GM20000 (cell line): ENCODE results near the gene TRAPPC3.
A peak's percentile ranks its signal among the peaks of the same experiment; 100 is the strongest.

Source experiments
- DNase-seq: peaks from one replicate; pipeline ENCODE4 v3.0.0; 2012; ENCODE audit warnings: low spot score
- TF ChIP-seq, protein P1 (sequence below): IDR thresholded peaks from 2 replicates; pipeline ENCODE4 v1.5.1; 2012; ENCODE audit warnings: mild to moderate bottlenecking, control low read depth; ENCODE audit errors: extremely low read depth, missing control alignments

TRAPPC3 gene

DNA sequence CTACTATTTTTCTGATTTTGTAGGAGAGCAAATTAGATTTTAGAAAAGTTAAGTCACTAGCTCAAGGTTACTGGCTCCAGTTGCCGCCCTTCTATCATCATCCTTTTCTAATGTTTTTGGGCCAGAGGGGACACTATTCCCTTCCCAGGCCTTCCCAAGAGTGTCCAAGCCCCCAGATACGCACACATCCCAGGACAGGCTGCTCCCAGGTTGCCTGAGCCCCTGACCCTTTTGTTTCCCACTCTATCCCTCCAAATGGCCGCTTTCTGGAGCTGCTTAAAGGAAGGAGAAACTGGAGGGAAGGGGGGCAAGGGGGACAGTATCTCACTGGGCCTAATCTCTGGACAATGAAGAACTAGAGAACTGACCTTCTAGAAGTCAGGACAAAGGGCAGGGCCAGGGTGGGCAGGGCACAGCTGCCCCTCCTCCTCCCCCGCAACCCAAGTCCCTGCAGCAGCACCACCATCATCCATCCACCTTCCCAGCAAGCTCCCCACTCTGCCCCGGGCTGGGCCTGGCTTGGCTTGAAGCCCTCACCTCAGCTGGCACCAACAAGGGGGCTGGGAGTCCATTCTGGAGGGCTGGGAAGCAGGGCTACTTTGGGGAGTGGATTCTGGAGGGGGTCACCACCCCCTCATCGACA lies 5.6 kb upstream of the TRAPPC3 start:
- DNase-seq, result no peak

DNA sequence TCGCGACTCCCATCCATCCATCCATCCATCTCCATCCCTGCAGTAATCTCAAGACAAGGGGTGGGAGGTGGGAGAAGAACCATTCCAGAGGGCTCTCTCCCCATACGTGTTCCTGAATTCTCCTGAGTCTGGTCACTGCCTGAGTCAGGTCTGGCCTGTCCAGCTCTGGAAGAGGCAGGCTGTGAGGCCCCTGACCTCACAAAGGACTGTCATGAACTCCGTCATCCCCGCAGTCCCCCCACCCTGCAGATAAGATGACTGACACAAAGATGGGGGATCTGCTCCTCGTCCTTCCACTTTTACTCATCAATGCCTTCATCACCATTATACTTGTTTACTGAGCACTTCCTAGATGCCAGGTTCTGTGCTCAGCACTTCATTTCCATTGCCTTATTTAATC lies 5.0 kb upstream of the TRAPPC3 start:
- TF ChIP-seq, protein P1, sequence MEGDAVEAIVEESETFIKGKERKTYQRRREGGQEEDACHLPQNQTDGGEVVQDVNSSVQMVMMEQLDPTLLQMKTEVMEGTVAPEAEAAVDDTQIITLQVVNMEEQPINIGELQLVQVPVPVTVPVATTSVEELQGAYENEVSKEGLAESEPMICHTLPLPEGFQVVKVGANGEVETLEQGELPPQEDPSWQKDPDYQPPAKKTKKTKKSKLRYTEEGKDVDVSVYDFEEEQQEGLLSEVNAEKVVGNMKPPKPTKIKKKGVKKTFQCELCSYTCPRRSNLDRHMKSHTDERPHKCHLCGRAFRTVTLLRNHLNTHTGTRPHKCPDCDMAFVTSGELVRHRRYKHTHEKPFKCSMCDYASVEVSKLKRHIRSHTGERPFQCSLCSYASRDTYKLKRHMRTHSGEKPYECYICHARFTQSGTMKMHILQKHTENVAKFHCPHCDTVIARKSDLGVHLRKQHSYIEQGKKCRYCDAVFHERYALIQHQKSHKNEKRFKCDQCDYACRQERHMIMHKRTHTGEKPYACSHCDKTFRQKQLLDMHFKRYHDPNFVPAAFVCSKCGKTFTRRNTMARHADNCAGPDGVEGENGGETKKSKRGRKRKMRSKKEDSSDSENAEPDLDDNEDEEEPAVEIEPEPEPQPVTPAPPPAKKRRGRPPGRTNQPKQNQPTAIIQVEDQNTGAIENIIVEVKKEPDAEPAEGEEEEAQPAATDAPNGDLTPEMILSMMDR, result no peak
- no peak for DNase-seq

More for the DNA sequence above, 5.6 kb upstream of the TRAPPC3 start:
- TF ChIP-seq, protein P1, result no peak

DNA sequence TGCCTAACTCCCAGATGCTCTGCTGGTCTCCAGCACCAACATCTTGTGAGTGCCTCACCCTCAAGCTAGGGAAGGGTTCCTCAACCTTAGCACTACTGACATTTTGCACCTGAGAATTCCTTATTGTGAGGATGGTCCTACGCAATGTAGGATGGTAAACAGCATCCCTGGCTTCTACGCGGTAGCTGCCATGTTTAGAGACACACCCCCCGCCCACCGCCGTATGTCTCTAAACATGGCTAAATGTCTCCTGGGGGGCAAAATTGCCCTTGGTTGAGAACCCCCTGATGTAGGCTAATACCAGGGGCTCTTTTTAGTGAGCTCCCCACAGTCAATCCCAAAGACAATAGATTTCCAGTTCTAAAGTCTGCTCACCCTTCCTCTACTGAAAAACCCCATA lies 4.2 kb upstream of the TRAPPC3 start:
- TF ChIP-seq, protein P1, result no peak
- DNase-seq, result no peak

DNA sequence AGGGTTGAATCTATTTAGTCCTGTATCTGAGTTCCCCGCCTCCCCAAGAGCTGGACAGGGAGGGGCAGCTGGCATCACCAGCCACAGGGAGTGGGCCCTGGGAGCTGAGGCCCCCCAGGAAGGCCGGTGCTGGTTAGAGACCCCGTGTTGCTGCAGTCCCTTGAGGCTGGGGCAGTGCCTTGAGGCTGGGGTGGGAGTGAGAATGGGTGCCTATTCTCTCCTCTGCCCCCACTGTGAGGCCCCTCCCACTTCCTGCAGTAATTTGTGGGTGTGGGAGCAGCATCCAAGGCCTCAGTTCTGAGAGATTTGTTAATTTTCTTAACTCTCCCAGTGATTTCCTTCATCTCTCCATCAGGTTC lies 2.5 kb upstream of the TRAPPC3 start:
- no peak for DNase-seq

DNA sequence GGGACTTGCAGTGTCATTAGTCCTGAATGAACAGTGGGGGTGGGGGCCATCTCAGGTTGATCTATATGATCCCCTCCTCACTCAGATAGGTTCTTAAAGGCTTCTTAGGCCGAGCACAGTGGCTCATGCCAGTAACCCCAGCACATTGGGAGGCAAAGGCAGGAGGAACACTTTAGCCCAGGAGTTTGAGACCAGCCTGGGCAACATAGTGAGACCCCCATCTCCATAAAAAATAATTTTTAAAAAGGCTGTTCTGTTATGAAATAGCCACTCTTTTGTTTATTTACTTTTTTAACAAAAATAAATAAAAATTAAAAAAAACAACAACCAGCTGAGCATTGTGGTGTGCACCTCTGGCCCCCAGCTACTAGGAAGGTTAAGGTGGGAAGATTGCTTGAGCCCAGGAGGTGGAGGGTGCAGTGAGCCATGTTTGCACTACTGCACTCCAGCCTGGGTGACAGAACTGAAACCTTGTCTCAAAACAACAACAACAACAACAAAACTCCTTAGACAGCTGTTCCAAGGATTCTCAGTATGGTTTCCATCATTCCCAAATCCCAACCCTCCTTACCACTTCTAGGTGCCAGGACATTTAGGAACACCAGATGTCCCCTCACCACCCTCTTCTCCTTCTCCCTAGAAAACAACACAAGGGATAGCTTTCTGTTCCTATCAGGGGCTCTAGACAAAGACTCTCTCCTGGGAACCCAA lies 2.0 kb upstream of the TRAPPC3 start:
- no peak for DNase-seq

More for the DNA sequence above, 2.5 kb upstream of the TRAPPC3 start:
- TF ChIP-seq, protein P1, result no peak

DNA sequence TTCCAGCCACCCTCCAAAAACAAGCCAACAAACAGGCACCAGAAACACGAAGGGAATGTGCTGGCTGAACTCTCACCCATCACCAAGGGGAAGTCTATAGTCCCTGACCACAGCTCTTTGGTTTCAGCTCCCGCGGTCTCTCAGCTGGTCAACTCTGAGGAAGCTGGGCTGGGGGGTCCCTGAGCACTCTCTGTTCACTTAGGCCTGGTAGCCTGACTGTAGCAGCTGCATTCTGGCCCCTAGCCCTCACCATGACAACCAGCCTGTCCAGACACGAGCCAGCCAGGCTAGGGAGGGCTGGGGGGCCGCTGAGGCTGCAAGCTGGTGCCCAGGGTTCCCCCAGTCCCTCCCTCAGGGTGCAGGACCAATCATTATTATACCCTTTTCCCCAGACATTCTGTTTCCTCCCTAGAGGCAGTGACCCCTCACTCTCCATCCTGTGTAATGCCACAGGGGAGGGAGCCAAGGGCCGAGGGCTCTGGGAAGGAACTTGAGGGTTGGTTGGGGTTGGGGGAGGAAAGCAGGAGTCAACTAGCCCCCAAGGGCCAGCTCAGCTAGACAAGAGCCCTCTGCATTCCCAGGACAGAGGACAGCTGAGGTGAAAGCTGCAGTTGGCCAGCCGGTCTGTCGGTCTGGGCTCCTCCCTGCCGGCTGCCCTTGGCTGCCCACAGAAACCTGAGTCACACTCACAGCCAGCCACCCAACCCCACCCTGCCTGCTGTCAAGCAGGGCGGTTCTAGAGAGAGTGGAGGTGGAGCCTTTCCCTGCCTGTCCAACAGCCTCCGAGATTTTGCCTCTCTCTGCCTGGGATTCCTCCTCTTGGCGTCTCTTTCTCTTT lies 1.2 kb upstream of the TRAPPC3 start:
- TF ChIP-seq, protein P1, result no peak
- DNase-seq, result peak; percentile 83

More for the DNA sequence above, 2.0 kb upstream of the TRAPPC3 start:
- TF ChIP-seq, protein P1, result no peak

DNA sequence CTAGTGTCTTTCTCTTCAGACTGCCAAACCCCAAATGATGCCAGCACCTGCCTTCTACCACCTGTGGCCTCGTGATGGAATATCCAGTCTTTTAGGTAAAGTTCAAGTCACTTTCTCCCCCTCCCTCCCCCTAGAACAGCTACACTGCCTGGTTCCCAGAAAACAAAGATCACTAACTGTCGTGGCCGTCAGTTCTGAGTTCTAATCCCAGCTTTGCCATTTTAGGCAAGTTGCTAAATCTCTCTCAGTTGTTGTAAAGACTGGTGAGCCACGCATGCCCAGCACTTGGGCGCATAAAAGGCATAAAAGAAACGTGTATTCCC lies 648 bp upstream of the TRAPPC3 start:
- TF ChIP-seq, protein P1, result no peak
- no peak for DNase-seq
